H1 (cell line): ENCODE data around the gene TEX51. TPM values are rescaled to one million over a fixed set of nuclear protein-coding genes. Genes with fewer than 3 reads are reported as not detected.

Experiments used
- CTCF ChIA-PET: fragments of 300-600 bp; sonication (Branson Sonifier 250); formaldehyde crosslinking; loops from one replicate; lab custom pipeline; 2021; ENCODE audit not compliant: partially characterized antibody; lab: Charles Lee
- POLR2A ChIA-PET: fragments of 300-600 bp; sonication (Branson Sonifier 250); formaldehyde crosslinking; loops from one replicate; lab custom pipeline; 2021; ENCODE audit warnings: inconsistent platforms; ENCODE audit not compliant: partially characterized antibody; lab: Charles Lee
- DNase-seq, 2 experiments: peaks; one replicate each; pipeline versions ENCODE4 v3.0.0 to v3.0.0-alpha.2; 2010 to 2022; ENCODE audit warnings: low spot score in 2 of 2, low read depth in 1 of 2, mixed read lengths in 1 of 2
- FAIRE-seq: peaks from 2 replicates; lab custom pipeline; 2011; peaks lifted over from hg19 to GRCh38; lab: Jason Lieb, UNC
- H2AFZ ChIP-seq: 2 replicates; pipeline ENCODE4 v1.8.1; 2012; ENCODE audit warnings: low read length, inconsistent platforms
- H2AK5ac ChIP-seq: 2 replicates; pipeline ENCODE4 v1.6.1; 2013; ENCODE audit warnings: low read depth, low read length
- H2BK120ac ChIP-seq: replicated peaks from 2 replicates; pipeline ENCODE3; 2013; ENCODE audit warnings: low read depth, low read length, inconsistent platforms
- H2BK12ac ChIP-seq: 2 replicates; pipeline ENCODE4 v1.6.1; 2013; ENCODE audit warnings: low read depth, low read length
- H2BK15ac ChIP-seq: 2 replicates; pipeline ENCODE4 v1.6.1; 2013; ENCODE audit warnings: low read length
- H2BK20ac ChIP-seq: 2 replicates; pipeline ENCODE4 v1.6.1; 2013; ENCODE audit warnings: low read length
- H2BK5ac ChIP-seq: 2 replicates; pipeline ENCODE4 v1.6.1; 2013; ENCODE audit warnings: low read depth, low read length
- H3K14ac ChIP-seq: 2 replicates; pipeline ENCODE4 v1.6.1; 2013; ENCODE audit warnings: inconsistent platforms; ENCODE audit not compliant: insufficient read length
- H3K18ac ChIP-seq: 2 replicates; pipeline ENCODE4 v1.6.1; 2013; ENCODE audit warnings: low read length; ENCODE audit errors: extremely low read depth
- H3K23ac ChIP-seq: 2 replicates; pipeline ENCODE4 v1.6.1; 2013; ENCODE audit warnings: inconsistent platforms; ENCODE audit not compliant: insufficient read length
- H3K23me2 ChIP-seq: 2 replicates; pipeline ENCODE4 v1.6.1; 2013; ENCODE audit warnings: low read depth, low read length
- H3K27ac ChIP-seq: 2 replicates; pipeline ENCODE4 v1.6.1; 2011; ENCODE audit warnings: low read depth, low read length, inconsistent platforms
- H3K27me3 ChIP-seq, 4 experiments: replicated peaks in 1 of 4; 1 replicate in 1 of 4; 2 replicates in 3 of 4; pipeline versions ENCODE4 v1.6.1 to v1.8.1; 2011 to 2013; ENCODE audit warnings: low read length in 3 of 4, mild to moderate bottlenecking in 3 of 4, inconsistent platforms in 2 of 4, mixed read lengths in 2 of 4, moderate library complexity in 1 of 4; ENCODE audit not compliant: control insufficient read depth in 3 of 4, insufficient read depth in 3 of 4; ENCODE audit errors: extremely low read depth in 1 of 4
- H3K36me3 ChIP-seq, 4 experiments: 2 replicates each; pipeline versions ENCODE4 v1.6.1 to v1.8.1; 2011 to 2013; ENCODE audit warnings: mild to moderate bottlenecking in 4 of 4, low read length in 3 of 4, moderate library complexity in 2 of 4, control low read depth in 1 of 4, inconsistent platforms in 1 of 4; ENCODE audit not compliant: insufficient read depth in 4 of 4, control insufficient read depth in 2 of 4
- H3K4ac ChIP-seq: replicated peaks from 2 replicates; pipeline ENCODE3; 2013; ENCODE audit warnings: low read length, low read depth, mixed read lengths, inconsistent platforms; ENCODE audit not compliant: insufficient read length
- H3K4me1 ChIP-seq, 4 experiments: replicated peaks in 1 of 4; 1 replicate in 1 of 4; 2 replicates in 3 of 4; pipeline versions ENCODE4 v1.6.1 to v1.8.1; 2011 to 2013; ENCODE audit warnings: low read length in 3 of 4, inconsistent platforms in 2 of 4, mixed read lengths in 1 of 4; ENCODE audit not compliant: insufficient read depth in 4 of 4, control insufficient read depth in 3 of 4
- H3K4me2 ChIP-seq, 2 experiments: 2 replicates each; pipeline versions ENCODE4 v1.6.1 to v1.8.1; 2011 to 2013; ENCODE audit warnings: low read depth in 2 of 2, low read length in 2 of 2, control low read depth in 1 of 2, inconsistent platforms in 1 of 2, mild to moderate bottlenecking in 1 of 2; ENCODE audit not compliant: insufficient read depth in 1 of 2
- H3K4me3 ChIP-seq, 4 experiments: fragments of 200-600, 300-600 bp in 1 of 4; sonication (generic), shearing (Covaris generic), sonication (Bioruptor Twin) in 1 of 4; 2 replicates each; pipeline versions ENCODE4 v1.5.1 to v1.8.1; 2011 to 2016; ENCODE audit warnings: low read length in 4 of 4, low read depth in 3 of 4, control low read depth in 2 of 4, inconsistent platforms in 2 of 4, mild to moderate bottlenecking in 2 of 4, mixed read lengths in 1 of 4, moderate library complexity in 1 of 4; ENCODE audit not compliant: insufficient read depth in 2 of 4; ENCODE audit errors: extremely low read depth in 1 of 4
- H3K56ac ChIP-seq: replicated peaks from 2 replicates; pipeline ENCODE3; 2013; ENCODE audit warnings: low read depth, mild to moderate bottlenecking, mixed read lengths, low read length, inconsistent platforms; ENCODE audit not compliant: insufficient read length
- H3K79me1 ChIP-seq: 2 replicates; pipeline ENCODE4 v1.6.1; 2013; ENCODE audit warnings: low read depth, low read length, control low read depth
- H3K79me2 ChIP-seq, 2 experiments: 2 replicates each; pipeline versions ENCODE4 v1.6.1 to v1.8.1; 2012 to 2013; ENCODE audit warnings: low read length in 2 of 2, mild to moderate bottlenecking in 2 of 2, inconsistent platforms in 1 of 2; ENCODE audit not compliant: insufficient read depth in 2 of 2, control insufficient read depth in 1 of 2
- H3K9ac ChIP-seq, 4 experiments: replicated peaks in 1 of 4; 1 replicate in 1 of 4; 2 replicates in 3 of 4; pipeline versions ENCODE4 v1.6.1 to v1.8.1; 2011 to 2013; ENCODE audit warnings: low read depth in 3 of 4, low read length in 3 of 4, control low read depth in 2 of 4, mild to moderate bottlenecking in 2 of 4, moderate library complexity in 2 of 4, inconsistent platforms in 1 of 4; ENCODE audit errors: extremely low read depth in 1 of 4
- H3K9me3 ChIP-seq, 2 experiments: 2 replicates each; pipeline versions ENCODE4 v1.6.1 to v1.8.1; 2012 to 2013; ENCODE audit warnings: mild to moderate bottlenecking in 2 of 2, moderate library complexity in 2 of 2, control low read depth in 1 of 2, inconsistent platforms in 1 of 2, low read depth in 1 of 2, low read length in 1 of 2, mixed read lengths in 1 of 2; ENCODE audit not compliant: insufficient read depth in 2 of 2
- H4K20me1 ChIP-seq, 2 experiments: replicated peaks in 1 of 2; 2 replicates each; pipeline versions ENCODE3 to v1.8.1; 2011 to 2013; ENCODE audit warnings: inconsistent platforms in 2 of 2, low read length in 2 of 2, mild to moderate bottlenecking in 1 of 2; ENCODE audit not compliant: insufficient read depth in 2 of 2, control insufficient read depth in 1 of 2
- H4K5ac ChIP-seq: 2 replicates; pipeline ENCODE4 v1.6.1; 2013; ENCODE audit warnings: low read length, low read depth, mixed read lengths, inconsistent platforms; ENCODE audit not compliant: insufficient read length
- H4K8ac ChIP-seq: 2 replicates; pipeline ENCODE4 v1.8.0; 2013; ENCODE audit warnings: mild to moderate bottlenecking, moderate library complexity, low read length, inconsistent platforms; ENCODE audit not compliant: insufficient read depth; ENCODE audit errors: extremely low read depth
- H4K91ac ChIP-seq: replicated peaks from 2 replicates; pipeline ENCODE3; 2013; ENCODE audit warnings: low read length, mixed read lengths, inconsistent platforms; ENCODE audit not compliant: insufficient read length
- FOSL1 ChIP-seq: IDR thresholded peaks from 2 replicates; pipeline ENCODE4 v1.6.1; 2011; ENCODE audit warnings: mild to moderate bottlenecking, low read depth, low read length, moderate library complexity; ENCODE audit not compliant: insufficient read depth
- MAFK ChIP-seq: IDR thresholded peaks from 2 replicates; pipeline ENCODE4 v1.6.1; 2012; ENCODE audit warnings: low read depth, mild to moderate bottlenecking, improper control_type of control experiment, low read length
- PHF8 ChIP-seq: fragments of 200-600 bp; sonication (generic); conservative IDR thresholded peaks from 2 replicates; pipeline ENCODE4 v1.7.1; 2012; ENCODE audit warnings: low read depth, mild to moderate bottlenecking, inconsistent platforms, low read length, moderate library complexity
- RAD21 ChIP-seq, 2 experiments: IDR thresholded peaks in 1 of 2; conservative IDR thresholded peaks in 1 of 2; 2 replicates each; pipeline ENCODE4 v1.6.1; 2011; ENCODE audit warnings: low read depth in 2 of 2, low read length in 2 of 2, improper control_type of control experiment in 1 of 2, inconsistent platforms in 1 of 2, mild to moderate bottlenecking in 1 of 2, moderate library complexity in 1 of 2
- RFX5 ChIP-seq: IDR thresholded peaks from 2 replicates; pipeline ENCODE4 v1.6.1; 2011; ENCODE audit warnings: low read depth, low read length, improper control_type of control experiment, borderline replicate concordance
- RNF2 ChIP-seq: fragments of 200-900, 300-1000 bp; sonication (generic); IDR thresholded peaks from 2 replicates; pipeline ENCODE4 v1.7.1; 2016; ENCODE audit warnings: borderline replicate concordance, low read depth, mild to moderate bottlenecking, antibody characterized with exemption, low read length; ENCODE audit not compliant: poor library complexity, severe bottlenecking; ENCODE audit errors: missing control alignments
- SP1 ChIP-seq: IDR thresholded peaks from 2 replicates; pipeline ENCODE4 v1.6.1; 2011; ENCODE audit warnings: low read depth, low read length
- SP2 ChIP-seq: IDR thresholded peaks from 2 replicates; pipeline ENCODE4 v1.6.1; 2012; ENCODE audit warnings: mild to moderate bottlenecking, low read length, inconsistent platforms
- TEAD4 ChIP-seq: IDR thresholded peaks from 2 replicates; pipeline ENCODE4 v1.6.1; 2012; ENCODE audit warnings: low read depth, low read length, inconsistent platforms, mixed read lengths
- YY1 ChIP-seq: IDR thresholded peaks from 2 replicates; pipeline ENCODE4 v1.6.1; 2011; ENCODE audit warnings: low read depth, mild to moderate bottlenecking, low read length
- WGBS, 2 experiments: shearing (Covaris generic) in 1 of 2; methylation state at CpG; one replicate each; pipeline versions ENCODE4 v1.1.6 to v1.1.7; 2013 to 2015; ENCODE audit warnings: low lambda C conversion rate in 2 of 2, mixed read lengths in 2 of 2, inconsistent platforms in 1 of 2, low coverage in 1 of 2, missing lambda C conversion rate in 1 of 2; ENCODE audit not compliant: insufficient replicate concordance in 2 of 2, insufficient coverage in 1 of 2, insufficient read length in 1 of 2; ENCODE audit errors: extremely low coverage in 1 of 2, missing lambda C conversion rate in 1 of 2; 5-methylcytosine and 5-hydroxymethylcytosine counted together
- polyA plus RNA-seq, 7 experiments: library from polyadenylated mRNA; depleted of rRNA in 3 of 7; stranded (reverse) in 5 of 7; unstranded in 2 of 7; fragments of >200 nt in 5 of 7; fragments of 200-250 nt in 2 of 7; gene quantifications; 1 replicate in 5 of 7; 2 replicates in 1 of 7; 4 replicates in 1 of 7; pipeline versions ENCODE4 v1.2.1 to v1.2.3, GENCODE V29; 2011 to 2013; ENCODE audit warnings: missing spikeins in 2 of 7, mixed read lengths in 2 of 7
- total RNA-seq: library from RNA; stranded (reverse); fragmentation: NEBNext Ultra II Directional; extraction: Animal tissue kit (Norgen Biotek cat#: 25700); gene quantifications from 2 replicates; pipeline ENCODE4 v1.2.1, GENCODE V29; 2021

TEX51 gene
- total and polyA plus RNA-seq, 2 of the 8 experiments (the other 6 are each of a cell fraction or from before 2014, with no cell fraction given), result not detected

DNA sequence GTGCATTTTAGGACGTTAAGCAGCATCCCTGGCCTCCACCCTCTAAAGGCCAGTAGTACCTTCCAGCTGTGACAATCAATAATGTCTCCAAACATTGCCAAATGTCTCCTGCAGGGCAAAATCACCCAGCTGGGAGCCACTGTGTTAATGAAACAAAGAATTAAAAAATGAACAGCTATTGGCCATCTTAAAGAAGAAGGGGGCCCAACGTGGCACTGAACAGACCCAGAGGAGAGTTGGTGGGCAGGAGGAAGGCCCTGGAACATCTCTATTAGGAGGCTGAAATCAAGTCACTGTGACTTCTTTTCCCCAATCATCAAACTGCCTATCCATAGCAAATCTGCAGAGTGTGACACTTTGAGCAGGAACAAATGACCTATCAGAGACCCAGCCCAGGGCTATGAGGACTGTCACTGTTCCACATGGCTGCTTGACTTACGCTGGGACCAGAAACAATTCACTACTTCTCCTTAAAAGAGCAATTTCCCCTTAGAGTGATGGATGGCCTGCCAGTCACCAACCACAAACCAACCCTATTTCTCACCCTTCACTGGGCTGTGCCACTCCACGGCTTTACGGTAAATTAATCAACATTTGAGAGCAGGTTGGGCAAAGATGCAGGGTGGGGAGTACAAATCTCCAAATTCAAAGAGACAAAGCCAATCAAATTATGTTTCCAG, 35.2 kb upstream of the TEX51 start:
- no peak overlapping the region for H2BK20ac ChIP-seq
- ChIA-PET POLR2A (no interaction called here), CTCF (interaction anchor here (0.9 to 2.7 kb wide), 6 partner anchors 10 to 305 kb away, joined by 3 to 12 read pairs (median 4); no protein-coding TSS in a partner anchor)
- 89% methylated on average over 5 of the region's 5 CpGs; no CpG with 5 or more reads in 1 of the 2 experiments for WGBS, 2 experiments
- H3K9ac ChIP-seq, result no peak overlapping the region
- H3K9me3 ChIP-seq, result 0 out of 4 replicates have a peak, but pooled peaks cover 0 to 3% of the 10 kb centered on the region in 2 experiments
- no peak overlapping the region for H3K4me2 ChIP-seq
- no peak overlapping the region for H2BK5ac ChIP-seq
- no peak overlapping the region for H4K91ac ChIP-seq
- H3K79me1 ChIP-seq, result no peaks in the 10 kb centered on the region
- TF ChIP-seq RFX5 (no peak), MAFK (no peak), RAD21 (IDR thresholded peaks at IDR 0.05 in 1 of 2, conservative IDR thresholded peaks at IDR 0.05 in 1 of 2; ENCODE audit: low read depth in 2 of 2, low read length in 2 of 2) (no peak), FOSL1 (no peak), TEAD4 (no peak), YY1 (no peak), RNF2 (no peak), SP1 (no peak), SP2 (no peak), PHF8 (no peak)
- H2BK12ac ChIP-seq, result no peak overlapping the region
- H4K20me1 ChIP-seq, result no peaks in the 10 kb centered on the region
- H3K4ac ChIP-seq, result no peak overlapping the region
- no peak overlapping the region for H3K27ac ChIP-seq
- no peak for FAIRE-seq
- no peak overlapping the region for H2BK120ac ChIP-seq
- no peak overlapping the region for H4K8ac ChIP-seq
- no peak overlapping the region for H3K14ac ChIP-seq
- H3K4me3 ChIP-seq, result no peak overlapping the region
- no peak overlapping the region for H3K18ac ChIP-seq
- H4K5ac ChIP-seq, result no peak overlapping the region
- H3K79me2 ChIP-seq, result no peaks in the 10 kb centered on the region
- no peak for DNase-seq
- H3K4me1 ChIP-seq, result no peaks in the 10 kb centered on the region; a peak in 1 of 7 replicates
- no peaks in the 10 kb centered on the region for H3K27me3 ChIP-seq
- H2AK5ac ChIP-seq, result no peak overlapping the region
- H3K36me3 ChIP-seq, result no peaks in the 10 kb centered on the region
- H2BK15ac ChIP-seq, result no peak overlapping the region
- H2AFZ ChIP-seq, result no peak overlapping the region
- no peak overlapping the region for H3K23ac ChIP-seq
- H3K56ac ChIP-seq, result no peak overlapping the region
- no peaks in the 10 kb centered on the region; the same call in 1 of the 2 replicates for H3K23me2 ChIP-seq
